HG03342 (cell line): ENCODE measurements around the gene SYT17.

ENCODE experiments used
- ATAC-seq: cut with Tn5 transposase; IDR thresholded peaks from one replicate; pipeline ENCODE4 v1.9.1; 2021; ENCODE audit warnings: mild to moderate bottlenecking, moderate library complexity; ENCODE audit not compliant: unreplicated experiment

The SYT17 gene

GRCh38 chr16:19167710-19168370, at the start of gene SYT17:
SYT17 (plus strand) TSS chr16:19168240; CDS start chr16:19168647, 407 bp downstream.
- ATAC-seq: peak; percentile 52

GRCh38 chr16:19118938-19119431, 49.1 kb upstream of the SYT17 start:
- no peak for ATAC-seq

GRCh38 chr16:19119564-19119963, 48.5 kb upstream of the SYT17 start:
- no peak for ATAC-seq

- ATAC-seq: no peak
These were observed 44.4 kb upstream of the SYT17 start for GRCh38 chr16:19123535-19124178.

- no peak for ATAC-seq
These were observed 41.7 kb upstream of the SYT17 start for GRCh38 chr16:19126300-19126699.

GRCh38 chr16:19127205-19127604, 40.8 kb upstream of the SYT17 start:
- no peak for ATAC-seq

GRCh38 chr16:19127674-19128131, 40.3 kb upstream of the SYT17 start:
- peak; percentile 44 for ATAC-seq

- ATAC-seq: no peak
These were observed 39.4 kb upstream of the SYT17 start for GRCh38 chr16:19128454-19129200.

GRCh38 chr16:19130385-19130784, 37.7 kb upstream of the SYT17 start:
- ATAC-seq: no peak

- no peak for ATAC-seq
These were observed 36.9 kb upstream of the SYT17 start for GRCh38 chr16:19130852-19131824.

GRCh38 chr16:19131825-19132218, 36.2 kb upstream of the SYT17 start:
- ATAC-seq: no peak

- ATAC-seq: no peak
These were observed 35.8 kb upstream of the SYT17 start for GRCh38 chr16:19132255-19132654.

GRCh38 chr16:19132898-19133297, 35.1 kb upstream of the SYT17 start:
- no peak for ATAC-seq

- ATAC-seq: no peak
These were observed 34.4 kb upstream of the SYT17 start for GRCh38 chr16:19133600-19133999.

GRCh38 chr16:19135201-19135842, 32.7 kb upstream of the SYT17 start:
- ATAC-seq: no peak

GRCh38 chr16:19135896-19136438, 32.1 kb upstream of the SYT17 start:
- no peak for ATAC-seq

- ATAC-seq: no peak
These were observed 31.4 kb upstream of the SYT17 start for GRCh38 chr16:19136549-19137196.

- ATAC-seq: no peak
These were observed 30.6 kb upstream of the SYT17 start for GRCh38 chr16:19137201-19138128.
